Effector memory CD8-positive, alpha-beta T cell (primary cell): ENCODE data around the gene EEFSEC.

Source experiments
- ATAC-seq: fragments of 150-1000 bp; cut with Tn5 transposase; replicated peaks from 2 replicates; pipeline ENCODE4 v1.10.0; 2021; ENCODE audit warnings: mild to moderate bottlenecking, moderate library complexity
- DNase-seq, 3 experiments: peaks; one replicate each; pipeline ENCODE4 v3.0.0; 2021
- H3K27ac Mint-ChIP-seq, 2 donors: one replicate each; pipeline ENCODE4 v1.8.0; 2022; ENCODE audit warnings: mild to moderate bottlenecking in 2 of 2, mixed read lengths in 2 of 2, moderate library complexity in 2 of 2
- H3K27me3 Mint-ChIP-seq, 2 donors: one replicate each; pipeline ENCODE4 v1.8.0; 2022; ENCODE audit warnings: mixed read lengths in 2 of 2
- H3K36me3 Mint-ChIP-seq: one replicate; pipeline ENCODE4 v1.8.0; 2022; ENCODE audit warnings: mild to moderate bottlenecking, moderate library complexity, mixed read lengths; ENCODE audit not compliant: insufficient read depth
- H3K4me1 Mint-ChIP-seq, 2 donors: one replicate each; pipeline ENCODE4 v1.8.0; 2022; ENCODE audit warnings: low read depth in 2 of 2, mixed read lengths in 2 of 2
- H3K4me3 Mint-ChIP-seq, 2 donors: one replicate each; pipeline ENCODE4 v1.8.0; 2022; ENCODE audit warnings: mild to moderate bottlenecking in 2 of 2, mixed read lengths in 2 of 2, moderate library complexity in 2 of 2
- H3K9me3 Mint-ChIP-seq, 2 donors: one replicate each; pipeline ENCODE4 v1.8.0; 2022; ENCODE audit warnings: mixed read lengths in 2 of 2

The EEFSEC gene

DNA sequence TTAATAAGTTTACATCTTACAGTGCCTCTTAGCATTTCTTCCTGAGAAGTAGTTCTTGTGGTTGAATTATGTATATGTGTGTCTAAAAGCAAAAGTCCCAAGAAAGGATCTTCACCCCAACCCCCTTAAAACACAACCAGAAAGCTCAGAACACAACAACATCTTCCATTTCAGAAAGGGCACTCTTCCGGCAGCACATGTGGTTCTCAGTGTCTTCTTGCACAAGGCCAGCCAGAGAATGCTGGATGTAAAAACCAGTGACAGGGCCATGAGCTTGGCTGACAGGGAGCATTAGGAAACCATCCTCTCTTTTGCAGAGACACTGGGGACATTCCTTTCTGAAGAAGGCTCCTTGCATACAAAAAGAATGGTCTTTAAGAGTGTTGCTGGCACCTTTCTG, 45.0 kb downstream of the EEFSEC start:
- Mint-ChIP-seq H3K36me3 (no peaks in the 10 kb centered on the region), H3K4me1 (peaks cover 7 to 12% of the 10 kb centered on the region in 2 donors), H3K4me3 (no peak overlapping the region), H3K27me3 (no peaks in the 10 kb centered on the region), H3K27ac (no peak overlapping the region), H3K9me3 (no peaks in the 10 kb centered on the region)
- ATAC-seq: no peak
- no peak for DNase-seq

DNA sequence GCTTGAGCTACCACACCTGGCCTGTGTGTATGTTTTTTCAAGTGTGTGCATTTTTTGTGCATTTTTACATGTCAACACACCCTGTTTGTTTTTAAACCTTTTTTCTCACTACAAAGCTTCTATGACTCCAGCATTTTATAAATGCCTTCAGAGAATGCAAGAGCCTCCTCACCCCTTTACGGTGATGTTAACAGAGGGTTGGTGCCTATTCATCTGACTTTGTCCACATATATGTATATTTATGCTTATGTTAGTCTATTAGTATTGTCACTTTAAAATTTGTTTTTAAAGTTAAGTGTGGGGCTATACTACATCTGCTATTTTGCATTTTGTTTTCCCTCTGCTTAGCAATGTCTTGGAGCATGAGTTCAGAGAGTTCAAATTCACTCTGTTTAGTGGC, 45.8 kb downstream of the EEFSEC start:
- Mint-ChIP-seq H3K4me3 (no peak overlapping the region), H3K27me3 (no peaks in the 10 kb centered on the region)

DNA sequence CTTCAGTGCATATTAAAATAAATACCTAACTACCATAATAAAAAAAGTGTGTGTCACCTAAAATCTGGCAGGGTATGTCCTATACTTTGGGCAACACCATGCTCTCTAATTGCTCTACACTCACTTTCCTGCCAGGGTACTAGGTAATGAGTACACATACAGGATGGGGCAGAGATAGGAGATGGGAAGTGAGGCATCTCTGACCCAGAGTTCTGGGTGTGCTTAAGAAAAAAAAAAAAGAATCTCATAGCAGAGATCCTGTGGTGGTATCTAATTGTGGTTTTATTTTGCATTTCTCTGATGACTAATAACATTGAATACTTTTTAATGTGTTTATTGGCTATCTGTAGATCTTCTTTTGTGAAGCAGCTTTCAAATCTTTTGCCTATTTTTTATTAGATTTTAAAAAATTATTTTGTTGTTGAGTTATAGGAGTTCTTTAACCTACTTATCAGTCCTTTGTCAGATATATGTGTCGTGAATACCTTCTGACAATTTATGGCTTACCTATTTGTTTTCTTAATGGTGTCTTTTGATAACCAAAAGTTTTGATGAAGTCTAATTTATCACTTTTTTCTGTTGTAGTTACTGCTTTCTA, 48.0 kb downstream of the EEFSEC start:
- no peak for DNase-seq
- no peaks in the 10 kb centered on the region for H3K36me3 Mint-ChIP-seq

More for the DNA sequence above, 45.8 kb downstream of the EEFSEC start:
- no peak overlapping the region for H3K27ac Mint-ChIP-seq
- ATAC-seq: no peak
- H3K9me3 Mint-ChIP-seq: no peaks in the 10 kb centered on the region
- H3K4me1 Mint-ChIP-seq: peaks cover 8 to 12% of the 10 kb centered on the region in 2 donors
- DNase-seq: no peak
- no peaks in the 10 kb centered on the region for H3K36me3 Mint-ChIP-seq

DNA sequence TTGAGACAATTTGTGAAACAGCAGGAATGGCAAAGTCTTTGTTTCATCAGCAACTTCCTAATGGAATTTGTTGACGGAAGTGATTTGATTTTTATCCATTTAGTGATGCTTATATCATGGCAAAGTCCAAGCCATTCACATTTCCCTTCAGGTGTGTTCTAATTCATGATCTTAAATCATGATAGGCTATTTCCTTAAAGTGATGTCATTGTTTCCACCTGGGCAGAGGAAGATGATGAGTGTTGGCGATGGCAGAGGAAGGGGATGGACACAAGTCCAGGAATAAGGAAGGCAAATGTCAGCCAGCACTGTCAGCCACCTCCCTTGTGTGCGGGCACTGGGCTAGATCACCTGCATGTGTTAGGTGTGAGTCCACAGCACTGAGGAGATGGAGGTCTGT, 49.9 kb downstream of the EEFSEC start:
- DNase-seq (no peak), ATAC-seq (no peak)
- H3K27ac Mint-ChIP-seq: peak overlapping the region in 1 of 2 donors; percentile 76
- no peaks in the 10 kb centered on the region for H3K27me3 Mint-ChIP-seq
- no peaks in the 10 kb centered on the region for H3K36me3 Mint-ChIP-seq
- H3K4me1 Mint-ChIP-seq: peaks cover 9 to 11% of the 10 kb centered on the region in 2 donors
- no peaks in the 10 kb centered on the region for H3K9me3 Mint-ChIP-seq
- H3K4me3 Mint-ChIP-seq: no peak overlapping the region

More for the DNA sequence above, 48.0 kb downstream of the EEFSEC start:
- H3K27ac Mint-ChIP-seq: no peak overlapping the region
- H3K9me3 Mint-ChIP-seq: no peaks in the 10 kb centered on the region
- ATAC-seq: no peak
- no peak overlapping the region for H3K4me3 Mint-ChIP-seq
- peaks cover 9 to 12% of the 10 kb centered on the region in 2 donors for H3K4me1 Mint-ChIP-seq
- no peaks in the 10 kb centered on the region for H3K27me3 Mint-ChIP-seq

DNA sequence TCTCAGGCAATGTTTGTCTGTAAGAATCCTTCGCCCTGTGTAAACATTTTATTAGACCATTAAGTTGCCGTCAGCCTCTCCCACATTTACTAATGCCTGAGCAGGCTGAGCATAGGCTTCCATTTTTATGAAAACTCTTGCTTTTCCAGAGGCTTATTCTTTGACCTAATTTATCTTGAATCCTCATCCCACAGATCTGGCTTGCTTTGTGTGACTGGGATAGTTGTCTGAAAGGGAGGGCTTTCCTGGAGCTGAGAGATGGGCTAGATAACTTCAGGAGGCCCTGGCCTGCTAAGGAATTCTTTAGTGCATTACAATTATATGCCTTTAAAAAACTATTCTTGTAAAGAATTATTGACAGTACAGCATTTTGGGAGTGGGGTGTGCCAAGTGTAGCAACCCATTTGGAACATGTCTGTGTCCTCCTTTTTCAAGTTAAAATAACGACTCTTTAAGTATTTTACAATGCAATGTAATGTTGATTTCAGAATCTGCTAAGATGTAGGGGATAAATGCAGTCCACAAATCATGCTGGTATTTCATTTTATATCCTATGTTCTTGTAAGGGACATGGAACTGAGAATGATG, 52.4 kb downstream of the EEFSEC start:
- Mint-ChIP-seq H3K4me3 (no peak overlapping the region), H3K36me3 (no peaks in the 10 kb centered on the region), H3K4me1 (peaks cover 15 to 26% of the 10 kb centered on the region in 2 donors), H3K9me3 (no peaks in the 10 kb centered on the region), H3K27ac (no peak overlapping the region), H3K27me3 (no peaks in the 10 kb centered on the region)
- DNase-seq: no peak
- ATAC-seq: no peak

DNA sequence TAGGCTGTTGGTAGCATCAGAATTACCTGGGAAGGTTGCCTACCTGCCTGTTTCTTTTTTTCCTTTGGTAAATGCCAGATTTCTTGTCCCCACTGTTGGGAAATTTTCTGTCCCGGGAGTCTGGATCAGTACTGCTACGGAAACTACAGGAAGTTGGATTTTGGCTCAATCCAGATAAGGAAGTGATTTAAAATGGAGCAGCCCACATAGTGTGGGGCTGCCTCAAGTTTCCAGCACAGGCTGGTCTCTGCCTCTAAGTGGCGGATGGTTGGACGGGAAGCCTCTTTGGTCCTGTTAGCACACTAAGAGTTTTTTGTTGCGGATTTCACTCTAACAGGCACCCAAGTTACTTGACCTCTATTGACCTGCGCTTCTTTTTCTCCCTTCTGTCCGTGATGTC, 54.7 kb downstream of the EEFSEC start:
- H3K4me3 Mint-ChIP-seq: no peak overlapping the region
- H3K27me3 Mint-ChIP-seq: no peaks in the 10 kb centered on the region
- no peaks in the 10 kb centered on the region for H3K9me3 Mint-ChIP-seq
- peaks cover 20 to 32% of the 10 kb centered on the region in 2 donors for H3K4me1 Mint-ChIP-seq
- DNase-seq (no peak), ATAC-seq (no peak)
- H3K27ac Mint-ChIP-seq: no peak overlapping the region
- no peaks in the 10 kb centered on the region for H3K36me3 Mint-ChIP-seq

DNA sequence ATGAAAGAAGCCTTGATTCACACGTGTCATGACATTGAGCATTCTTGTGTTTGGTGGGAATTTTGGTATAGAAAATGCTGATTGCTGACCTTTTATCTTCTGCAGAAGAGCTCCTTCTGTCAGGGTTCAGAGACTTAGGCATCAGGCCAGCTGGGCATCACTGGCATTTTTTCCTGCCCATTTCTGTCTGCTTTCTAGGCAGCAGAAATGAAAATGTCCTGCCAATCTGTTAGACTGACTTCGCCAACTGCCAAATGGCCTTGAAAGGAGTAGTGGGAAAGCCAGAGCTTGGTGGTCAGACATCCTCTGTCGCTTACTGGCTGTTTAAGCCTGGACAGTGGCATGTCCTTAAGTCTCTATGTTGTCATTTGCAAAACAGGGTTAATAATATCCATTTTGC, 57.4 kb downstream of the EEFSEC start:
- Mint-ChIP-seq H3K4me3 (no peak overlapping the region), H3K36me3 (no peaks in the 10 kb centered on the region), H3K4me1 (peaks cover 14 to 31% of the 10 kb centered on the region in 2 donors), H3K27ac (no peak overlapping the region), H3K27me3 (no peaks in the 10 kb centered on the region), H3K9me3 (no peaks in the 10 kb centered on the region)
- no peak for ATAC-seq
- DNase-seq: no peak

DNA sequence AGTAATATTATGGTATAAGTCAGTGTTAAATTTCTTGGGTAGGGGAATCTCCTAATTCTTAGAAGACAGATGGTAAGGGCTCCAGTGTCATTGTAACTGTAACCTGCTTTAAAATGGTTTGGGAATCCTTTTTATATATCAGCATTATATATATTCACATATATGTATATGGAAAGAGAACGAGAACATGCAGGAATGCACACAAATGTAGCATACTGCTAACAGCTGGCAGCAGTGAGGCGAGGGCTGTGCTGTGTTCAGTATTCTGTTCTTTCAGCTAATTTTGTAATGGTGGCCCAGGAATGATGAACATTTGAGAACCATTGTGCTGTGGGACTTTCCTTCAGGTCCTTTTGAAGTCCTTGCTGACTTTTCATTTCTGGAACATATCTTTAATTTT, 60.8 kb downstream of the EEFSEC start:
- no peak for DNase-seq
- H3K9me3 Mint-ChIP-seq: no peaks in the 10 kb centered on the region
- H3K4me1 Mint-ChIP-seq: peaks cover 18 to 37% of the 10 kb centered on the region in 2 donors
- no peaks in the 10 kb centered on the region for H3K27me3 Mint-ChIP-seq
- no peaks in the 10 kb centered on the region for H3K36me3 Mint-ChIP-seq
- H3K27ac Mint-ChIP-seq: no peak overlapping the region
- H3K4me3 Mint-ChIP-seq: no peak overlapping the region
- ATAC-seq: no peak

DNA sequence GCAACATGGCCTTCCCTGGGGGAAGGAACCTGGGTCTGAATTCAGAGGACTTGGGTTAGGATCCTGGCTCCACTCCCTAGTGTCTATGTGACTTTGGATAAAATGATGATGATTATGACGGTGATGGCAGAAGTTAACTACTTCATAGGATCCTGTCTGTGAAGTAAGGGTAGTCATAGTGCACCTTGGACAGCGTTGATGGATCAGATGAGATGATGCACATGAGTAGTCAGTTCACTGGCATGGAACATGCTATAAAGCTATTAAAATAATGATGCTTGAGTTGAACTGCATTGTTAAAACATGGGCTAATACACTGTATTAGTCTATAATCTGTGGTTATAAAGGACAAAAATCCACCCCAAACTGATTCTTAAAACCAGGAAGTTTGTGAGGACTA, 62.0 kb downstream of the EEFSEC start:
- ATAC-seq: no peak
- no peak for DNase-seq
- Mint-ChIP-seq H3K36me3 (no peaks in the 10 kb centered on the region), H3K27me3 (no peaks in the 10 kb centered on the region), H3K4me1 (peaks cover 14 to 25% of the 10 kb centered on the region in 2 donors), H3K27ac (no peak overlapping the region), H3K4me3 (no peak overlapping the region), H3K9me3 (no peaks in the 10 kb centered on the region)

DNA sequence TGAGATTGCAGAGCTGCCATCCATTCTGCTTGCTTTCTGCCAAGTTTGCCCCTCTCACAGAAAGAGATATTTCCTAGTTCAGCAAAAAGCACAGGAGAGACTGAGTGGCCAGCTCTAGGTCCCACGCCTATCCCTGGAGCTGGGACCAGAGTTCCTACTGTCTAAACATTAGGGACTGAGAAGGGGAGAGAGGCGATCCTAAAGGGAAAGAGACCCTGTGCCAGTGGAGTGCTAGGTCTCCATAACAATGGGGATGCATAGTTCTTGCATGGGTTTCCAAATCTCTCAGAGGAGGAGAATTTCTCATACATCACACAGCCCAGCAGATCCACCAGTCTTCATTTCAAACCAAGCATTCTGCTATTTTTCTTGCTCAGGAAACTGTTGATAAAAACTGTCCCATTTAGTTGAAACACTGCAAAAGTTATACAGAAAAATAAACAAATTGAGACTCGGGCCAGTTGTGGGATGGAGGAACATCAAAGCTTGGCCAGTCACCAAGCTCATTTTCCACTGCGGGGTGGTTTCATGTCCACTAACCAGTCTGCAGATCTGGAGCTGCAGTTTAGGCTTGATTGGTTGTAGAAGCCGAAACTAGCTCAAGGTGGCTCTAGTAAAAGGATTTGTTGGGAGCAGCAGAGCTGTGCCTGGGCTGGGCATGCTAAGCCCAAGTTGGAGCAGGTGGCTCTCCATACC, 62.7 kb downstream of the EEFSEC start:
- no peak for DNase-seq
- H3K27me3 Mint-ChIP-seq: no peaks in the 10 kb centered on the region
- no peak for ATAC-seq
- peaks cover 17 to 25% of the 10 kb centered on the region in 2 donors for H3K4me1 Mint-ChIP-seq
- peaks cover 0 to 5% of the 10 kb centered on the region in 2 donors for H3K9me3 Mint-ChIP-seq
- H3K36me3 Mint-ChIP-seq: peaks cover 3% of the 10 kb centered on the region
- peak overlapping the region in 1 of 2 donors; percentile 28 for H3K27ac Mint-ChIP-seq
- H3K4me3 Mint-ChIP-seq: no peak overlapping the region

DNA sequence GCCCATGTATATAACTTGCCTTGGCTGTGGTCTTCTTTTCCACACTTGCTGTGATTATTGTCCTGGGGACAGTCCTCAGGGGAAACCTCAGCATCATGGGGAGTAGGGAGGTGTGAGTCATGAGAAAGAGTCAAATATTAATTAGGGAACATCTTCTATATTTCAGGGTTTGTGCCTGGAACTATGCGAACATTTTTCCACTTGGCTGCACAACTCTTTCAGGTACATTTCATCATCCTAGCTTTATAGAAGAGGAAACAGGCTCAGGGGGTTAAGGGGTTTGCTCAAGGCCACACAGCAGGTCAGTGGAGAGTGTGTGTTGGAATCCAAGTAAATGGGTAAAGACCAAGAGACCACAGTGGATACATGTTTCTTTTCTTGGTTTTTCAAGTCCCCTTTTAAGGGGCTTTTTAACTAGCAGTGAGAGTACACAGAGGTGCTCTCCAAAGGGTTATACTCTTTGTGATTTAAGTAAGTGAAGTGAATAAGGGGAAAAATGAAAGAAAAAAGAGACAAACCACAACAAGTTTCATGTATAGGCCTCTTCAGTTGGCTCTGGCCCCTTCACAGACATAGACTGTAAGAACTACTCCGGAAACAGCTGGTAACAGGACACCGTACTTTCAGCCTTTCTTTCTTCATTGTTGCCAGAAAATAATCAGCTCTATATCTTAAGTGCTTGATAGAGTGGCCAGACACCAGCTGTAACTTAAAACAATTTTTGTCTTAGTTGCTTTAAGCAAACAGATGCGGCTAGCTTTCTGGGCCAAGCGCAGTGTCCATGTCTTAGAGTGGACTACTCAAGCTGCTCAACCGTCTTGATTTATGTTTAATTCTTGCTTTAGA, 64.6 kb downstream of the EEFSEC start:
- H3K4me1 Mint-ChIP-seq: peaks cover 11 to 19% of the 10 kb centered on the region in 2 donors
- H3K9me3 Mint-ChIP-seq: peaks cover 0 to 9% of the 10 kb centered on the region in 2 donors
- peaks cover 4% of the 10 kb centered on the region for H3K36me3 Mint-ChIP-seq
- no peak overlapping the region for H3K27ac Mint-ChIP-seq
- DNase-seq: no peak
- no peak for ATAC-seq
- H3K27me3 Mint-ChIP-seq: no peaks in the 10 kb centered on the region
- no peak overlapping the region for H3K4me3 Mint-ChIP-seq

DNA sequence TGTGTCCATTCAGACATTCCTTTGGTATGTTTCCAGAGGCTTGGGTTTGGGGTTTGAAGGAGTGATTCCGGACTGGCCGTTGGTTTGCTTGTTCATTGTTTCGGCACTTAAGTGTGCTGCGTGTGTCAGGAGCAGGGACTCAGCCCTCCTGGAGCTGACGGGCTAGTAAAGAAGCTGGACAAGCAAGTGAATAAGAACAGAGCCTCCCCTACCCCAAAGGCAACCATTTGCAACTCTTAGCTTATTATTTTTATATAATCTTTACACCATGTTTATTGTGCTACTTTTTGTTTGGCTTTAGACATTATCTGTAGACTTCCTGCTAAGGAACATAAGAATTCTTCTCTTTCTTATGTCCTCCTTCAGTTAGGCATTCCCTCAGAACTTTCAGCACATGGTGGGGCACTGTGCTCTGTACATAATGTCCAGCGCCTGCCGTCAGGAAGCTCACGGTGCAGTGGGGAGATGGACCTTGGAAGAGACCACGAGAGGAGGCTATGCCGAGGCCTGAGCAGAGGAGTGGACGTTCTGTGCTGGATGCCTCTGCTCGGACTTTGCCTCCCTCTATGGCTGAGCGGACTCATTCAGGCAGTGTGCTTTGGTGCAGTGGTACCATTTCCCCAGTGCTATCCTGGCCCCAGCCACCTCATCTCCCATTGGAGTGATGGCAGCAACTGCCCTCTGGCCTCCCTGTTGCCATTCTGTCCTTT, 65.4 kb downstream of the EEFSEC start:
- Mint-ChIP-seq H3K36me3 (peaks cover 4% of the 10 kb centered on the region), H3K4me1 (peaks cover 11 to 19% of the 10 kb centered on the region in 2 donors), H3K9me3 (peaks cover 2 to 9% of the 10 kb centered on the region in 2 donors), H3K27ac (no peak overlapping the region), H3K27me3 (no peaks in the 10 kb centered on the region), H3K4me3 (no peak overlapping the region)
- no peak for ATAC-seq
- no peak for DNase-seq

DNA sequence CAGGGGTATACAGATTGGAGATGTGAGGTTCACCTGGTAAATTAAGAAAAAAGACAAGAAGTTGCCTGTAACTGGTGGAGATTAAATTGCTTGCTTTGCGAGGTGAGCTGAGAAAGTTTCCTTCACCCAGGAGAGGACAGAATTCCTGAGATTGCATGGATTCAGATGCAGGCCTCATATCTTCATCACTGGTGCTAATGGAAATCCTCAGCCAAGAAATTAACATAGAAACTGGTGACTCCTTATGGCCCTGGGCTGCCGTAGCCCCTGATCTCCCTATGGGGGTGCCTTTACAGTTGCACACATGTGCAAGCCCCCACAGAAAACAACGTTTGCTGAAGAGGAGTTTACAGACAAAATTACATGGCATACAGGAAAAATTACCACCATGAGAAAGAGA, 68.0 kb downstream of the EEFSEC start:
- Mint-ChIP-seq H3K4me3 (no peak overlapping the region), H3K9me3 (peaks cover 2 to 9% of the 10 kb centered on the region in 2 donors), H3K36me3 (peaks cover 4% of the 10 kb centered on the region), H3K4me1 (peaks cover 13 to 22% of the 10 kb centered on the region in 2 donors), H3K27me3 (no peaks in the 10 kb centered on the region), H3K27ac (no peak overlapping the region)
- no peak for DNase-seq
- ATAC-seq: no peak
